Activated CD4-positive, alpha-beta T cell treated with anti-CD3 and anti-CD28 coated beads, Interleukin-2, Interleukin-6, amounts not matched to agents 100 ng/mL and 50 ng/mL, durations not matched to agents 16 hours and 8 hours (primary cell): ENCODE data around the gene CYB561D2.

Source experiments
- DNase-seq: peaks from one replicate; pipeline ENCODE4 v3.0.0-alpha.2; 2020

CYB561D2 gene

DNA sequence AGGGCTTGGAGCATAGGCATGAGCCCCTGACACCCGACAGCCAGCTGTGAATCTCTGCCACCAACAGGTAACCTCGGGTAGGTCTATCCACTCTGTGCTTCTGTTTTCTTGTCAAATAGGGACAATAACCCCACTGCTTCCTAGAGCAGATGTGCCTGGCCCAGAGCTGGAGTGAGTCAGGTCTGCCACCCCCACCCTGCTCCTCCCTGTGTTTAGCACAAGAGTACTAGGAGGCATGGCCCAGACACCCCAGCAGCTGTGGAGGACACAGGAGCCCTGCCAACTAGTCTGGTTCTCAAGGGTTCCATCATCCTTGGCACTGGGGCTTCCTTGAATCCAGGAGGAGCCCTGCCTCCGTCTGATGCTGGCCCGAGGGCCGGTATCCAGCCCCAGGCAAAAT, 42.4 kb downstream of the CYB561D2 start:
- DNase-seq: no peak

DNA sequence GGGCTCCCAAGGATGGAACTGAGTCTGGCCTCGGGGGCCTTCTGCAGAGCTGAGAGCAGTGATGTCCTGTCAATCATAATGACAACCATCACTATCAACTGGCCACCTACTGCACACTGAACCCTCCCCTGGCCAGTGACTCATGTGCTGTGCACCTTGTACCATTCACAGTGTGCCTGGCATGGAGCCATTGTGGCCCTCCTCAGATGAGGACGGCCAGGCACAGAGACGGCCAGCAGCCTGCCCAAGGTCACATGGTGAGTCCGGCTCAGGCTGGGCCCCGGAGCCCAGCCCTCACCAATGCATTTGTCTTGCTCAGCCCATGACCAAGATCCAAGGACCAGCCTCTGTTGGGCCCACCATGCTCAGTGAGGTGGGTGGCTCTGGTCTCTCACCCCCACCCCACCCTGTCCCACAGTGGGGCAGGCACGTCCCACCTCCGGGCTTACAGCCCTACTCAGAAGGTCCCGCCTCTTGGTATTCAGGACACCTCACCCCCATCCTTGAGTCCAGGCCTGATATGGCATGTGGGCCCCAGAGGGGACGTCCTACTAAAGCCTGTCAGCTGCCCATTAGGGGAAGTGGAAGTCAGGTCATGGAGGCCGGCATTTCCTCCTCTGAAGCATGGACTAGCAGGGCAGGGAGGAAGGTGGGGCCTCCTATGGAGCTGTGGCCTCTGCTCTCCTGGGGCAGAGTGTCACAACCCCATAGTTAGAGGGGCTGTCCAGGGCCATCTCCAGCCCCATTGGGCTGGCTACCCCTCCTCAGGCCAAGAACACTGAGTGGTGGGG, 44.6 kb downstream of the CYB561D2 start:
- DNase-seq: no peak

- no peak for DNase-seq
These were observed 45.8 kb downstream of the CYB561D2 start for GRCh38 chr3:50396502-50396901.

DNA sequence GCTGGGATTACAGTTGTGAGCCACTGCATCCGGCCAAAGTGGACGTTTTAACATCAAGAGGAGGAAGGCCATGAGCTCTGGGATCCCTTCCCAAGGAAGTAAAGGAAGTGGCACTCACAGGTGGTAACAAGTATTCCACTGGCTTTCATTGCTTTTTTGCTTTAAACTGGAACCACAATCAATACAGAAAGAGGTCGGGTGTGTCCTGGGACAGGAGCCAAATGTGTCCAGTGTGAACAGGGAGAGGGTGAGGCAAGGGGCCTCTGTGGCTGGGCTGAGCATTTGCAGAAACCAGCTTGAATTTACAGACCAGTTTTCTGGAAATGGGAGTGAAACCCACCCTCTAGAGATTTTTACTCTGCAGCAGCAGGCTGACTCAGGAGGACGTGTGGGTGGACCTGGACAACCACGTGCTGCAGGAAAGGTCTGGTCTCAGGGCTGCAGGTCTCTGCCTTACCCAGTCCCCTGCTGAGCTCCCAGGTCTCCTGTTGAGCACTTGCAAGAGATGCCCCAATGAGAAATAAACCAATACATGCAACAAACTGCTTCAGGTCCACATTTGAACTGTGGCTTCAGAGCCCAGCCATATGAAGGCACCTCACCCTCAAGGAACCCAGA, 51.4 kb downstream of the CYB561D2 start:
- no peak for DNase-seq
